Germinal center (tissue), 1 donor: ENCODE results near the gene NDUFV3.
"Not testable (repeated sequence)": the region's sequence is repeated elsewhere in the genome, so short reads cannot be mapped to it uniquely, and the experiment has no call there.

Source experiments
- DNase-seq: peaks from one replicate; pipeline ENCODE4 v3.0.0; 2012; ENCODE audit warnings: mixed read lengths, low spot score

Gene NDUFV3

GRCh38 chr21:42892931-42893755, at the start of gene NDUFV3:
Gene NDUFV3 (plus strand): TSS chr21:42893309. CDS start chr21:42893334, 25 bp downstream.
- peak; percentile 98 for DNase-seq

- DNase-seq, result no peak
These were observed 48.5 kb upstream of the NDUFV3 start for GRCh38 chr21:42844411-42845113.

DNA sequence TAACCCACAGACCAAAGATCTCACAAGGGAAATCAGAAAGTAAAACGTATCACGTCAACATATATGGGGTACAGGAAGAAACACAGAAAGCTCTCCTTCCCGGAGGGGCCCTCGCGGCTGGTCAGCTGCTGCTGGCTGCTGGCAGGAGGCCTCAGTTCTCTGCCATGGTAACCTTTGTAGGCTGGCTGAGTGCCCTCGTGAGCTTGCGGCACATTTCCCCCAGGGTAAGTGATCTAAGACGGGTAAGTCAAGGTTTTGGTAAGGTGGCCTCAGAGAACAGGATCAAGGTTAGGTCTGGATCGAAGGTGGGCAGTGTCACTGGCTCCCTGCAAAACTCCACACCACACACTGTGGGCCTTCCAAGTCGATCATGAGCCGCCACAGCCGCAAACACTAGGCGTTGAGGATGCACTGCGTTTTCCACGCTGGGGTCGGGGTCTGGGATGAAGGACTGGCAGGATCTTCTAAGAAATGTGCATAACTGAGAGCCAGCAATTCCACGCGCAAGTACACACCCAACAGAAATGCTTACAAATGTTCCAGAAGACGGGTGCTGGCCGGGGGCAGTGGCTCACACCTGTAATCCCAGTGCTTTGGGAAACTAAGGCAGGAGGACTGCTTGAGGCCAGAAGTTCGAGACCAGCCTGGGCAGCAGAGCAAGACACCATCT, 47.7 kb upstream of the NDUFV3 start:
- no peak for DNase-seq

GRCh38 chr21:42846221-42846620, 46.9 kb upstream of the NDUFV3 start:
- DNase-seq, result no peak

DNA sequence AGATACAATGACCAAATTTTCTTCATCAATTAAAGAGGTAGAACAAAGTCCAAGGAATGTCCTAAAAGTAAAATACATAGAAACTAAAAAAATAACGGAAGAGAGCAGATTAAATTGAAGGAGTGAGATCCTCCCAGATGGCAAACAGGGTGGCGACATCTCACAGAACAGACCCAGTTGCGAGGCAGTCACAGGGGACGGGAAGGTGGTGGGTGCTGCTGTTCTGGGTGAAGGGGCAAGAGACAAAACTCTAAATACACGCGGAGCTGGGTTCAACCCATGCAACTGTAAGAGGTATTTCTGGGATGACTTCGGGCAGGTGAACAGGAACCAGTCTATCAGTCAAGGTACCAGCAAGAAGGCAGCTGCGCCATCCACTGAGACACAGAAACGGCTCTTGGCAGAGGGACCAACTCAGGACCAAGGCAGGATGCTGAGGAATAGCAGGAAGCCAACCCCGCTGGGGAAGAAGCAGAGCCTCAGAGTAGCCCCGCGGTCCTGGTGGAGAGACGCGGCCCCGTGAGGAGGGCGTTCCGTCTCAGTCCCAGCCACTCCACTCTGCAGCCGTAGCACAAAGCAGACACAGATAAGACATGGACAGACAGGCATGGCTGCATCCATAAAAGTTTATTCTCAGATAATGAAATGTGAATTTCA, 45.9 kb upstream of the NDUFV3 start:
- no peak for DNase-seq

DNA sequence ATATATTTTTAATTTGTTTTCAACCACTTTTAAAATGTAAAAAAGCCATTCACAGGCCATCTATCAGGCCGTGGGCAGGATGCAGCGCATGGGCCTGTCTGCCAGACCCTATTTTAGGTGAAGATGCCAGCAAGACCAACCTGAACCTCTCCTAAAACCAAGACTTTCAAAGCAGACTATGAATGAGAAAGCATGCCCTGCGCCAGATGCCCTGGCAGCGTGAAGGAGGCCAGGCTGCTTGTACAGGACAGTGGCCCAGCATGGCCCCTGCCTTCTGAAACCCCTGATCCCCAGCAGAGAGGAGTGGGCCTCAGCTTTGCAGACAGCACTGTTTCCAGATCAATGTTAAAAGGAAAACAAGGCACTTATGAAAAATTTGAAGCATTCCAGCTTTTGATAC, 45.4 kb upstream of the NDUFV3 start:
- DNase-seq, result no peak

DNA sequence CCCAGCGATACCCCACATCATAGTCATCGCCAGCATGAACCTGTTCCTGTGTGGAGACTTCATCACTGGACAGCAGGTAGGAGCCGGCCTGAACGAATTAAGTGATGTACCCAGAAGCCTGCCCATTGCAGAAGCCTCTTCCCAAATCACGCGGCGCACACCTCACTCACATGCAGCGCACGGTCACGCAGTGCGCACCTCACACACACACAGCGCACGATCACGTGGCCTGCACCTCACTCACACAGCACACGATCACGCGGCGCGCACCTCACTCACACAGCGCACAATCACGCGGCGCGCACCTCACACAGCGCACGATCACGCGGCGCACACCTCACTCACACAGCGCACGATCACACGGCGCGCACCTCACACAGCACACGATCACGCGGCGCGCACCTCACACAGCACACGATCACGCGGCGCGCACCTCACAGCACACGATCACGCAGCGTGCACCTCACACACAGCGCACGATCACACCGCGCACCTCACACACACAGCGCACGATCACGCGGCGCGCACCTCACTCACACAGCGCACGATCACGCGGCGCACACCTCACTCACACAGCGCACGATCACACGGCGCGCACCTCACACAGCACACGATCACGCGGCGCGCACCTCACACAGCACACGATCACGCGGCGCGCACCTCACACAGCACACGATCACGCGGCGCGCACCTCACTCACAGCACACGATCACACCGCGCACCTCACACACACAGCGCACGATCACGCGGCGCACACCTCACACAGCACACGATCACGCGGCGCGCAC, 44.8 kb upstream of the NDUFV3 start:
- DNase-seq, result not testable (repeated sequence)

GRCh38 chr21:42848932-42849758, 44.0 kb upstream of the NDUFV3 start:
- no peak for DNase-seq

DNA sequence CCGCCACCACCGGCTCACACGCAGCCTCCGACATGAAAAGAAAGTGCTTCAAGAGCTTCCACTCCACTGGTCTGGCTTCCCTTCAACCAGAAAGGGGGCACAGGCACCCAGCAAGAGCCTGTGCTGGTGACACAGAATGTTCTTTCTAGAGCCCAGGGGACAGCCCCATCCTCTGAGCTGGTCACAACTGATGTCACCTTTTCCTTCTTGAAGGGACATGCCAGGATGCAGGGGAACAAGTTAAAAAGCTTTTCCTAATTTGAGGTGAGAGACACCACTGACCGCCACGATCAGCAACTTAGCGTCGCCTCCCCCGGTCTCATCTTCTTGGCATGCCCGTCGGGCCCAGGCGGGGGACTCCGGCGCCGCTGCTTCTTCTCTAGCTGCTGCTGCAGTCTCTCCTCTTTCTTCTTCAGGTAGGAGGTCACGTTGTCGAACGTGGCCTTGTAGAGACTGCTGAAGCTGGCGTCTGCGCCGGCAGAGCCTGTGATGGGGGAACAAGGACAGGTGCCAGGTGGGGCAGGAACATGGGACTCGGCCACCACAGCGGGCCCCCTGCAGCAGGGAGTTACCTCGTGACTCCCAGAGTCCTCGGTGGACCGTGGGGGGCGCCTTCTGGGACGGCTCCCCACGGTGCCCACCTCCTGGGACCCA, 43.2 kb upstream of the NDUFV3 start:
- DNase-seq, result no peak

DNA sequence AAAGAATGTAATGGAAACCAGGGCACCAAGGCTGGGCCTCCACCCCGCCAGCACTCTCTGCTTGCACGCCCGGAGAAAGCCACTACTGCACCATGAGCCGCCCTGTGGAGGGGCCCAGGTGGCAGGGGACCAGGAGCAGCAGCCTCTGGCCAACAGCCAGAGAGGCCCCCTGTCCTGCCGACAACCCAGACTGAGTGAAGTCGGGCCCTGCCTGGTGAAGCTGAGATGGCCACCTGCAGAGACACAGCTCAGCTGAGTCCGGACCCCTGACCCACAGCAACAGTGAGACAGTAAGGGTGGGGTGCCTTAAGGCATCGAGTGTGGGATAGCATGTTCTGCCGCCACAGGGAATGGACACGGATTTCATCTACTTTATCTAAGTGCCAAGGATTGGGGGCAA, 42.6 kb upstream of the NDUFV3 start:
- DNase-seq, result no peak

DNA sequence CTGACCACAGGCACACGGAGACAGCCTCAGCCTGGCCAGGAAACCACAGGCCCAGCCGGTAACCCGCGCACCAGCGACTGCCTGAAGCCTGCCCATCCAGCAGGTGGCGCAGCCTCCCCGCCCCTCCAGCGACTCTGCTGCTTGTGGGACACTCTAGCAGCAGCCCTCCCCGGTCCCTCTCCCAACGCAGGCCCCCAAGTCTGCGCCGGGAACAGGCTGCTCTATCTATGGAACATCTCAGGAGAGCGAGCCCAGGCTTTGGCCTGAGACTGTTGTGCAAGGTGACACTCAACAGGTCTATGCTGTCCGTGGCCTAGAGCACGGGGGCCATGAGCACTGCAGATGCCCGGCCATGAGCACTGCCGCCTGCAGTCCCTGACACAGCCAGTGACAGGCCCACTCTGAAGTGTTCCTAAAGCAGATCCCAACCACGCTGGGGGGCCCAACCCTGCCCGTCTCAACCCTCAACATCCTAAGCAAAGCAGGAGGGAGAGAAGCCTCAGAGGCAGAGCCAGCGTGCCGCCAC, 42.2 kb upstream of the NDUFV3 start:
- peak; percentile 65 for DNase-seq

GRCh38 chr21:42851812-42852665, 41.1 kb upstream of the NDUFV3 start:
- DNase-seq, result no peak

DNA sequence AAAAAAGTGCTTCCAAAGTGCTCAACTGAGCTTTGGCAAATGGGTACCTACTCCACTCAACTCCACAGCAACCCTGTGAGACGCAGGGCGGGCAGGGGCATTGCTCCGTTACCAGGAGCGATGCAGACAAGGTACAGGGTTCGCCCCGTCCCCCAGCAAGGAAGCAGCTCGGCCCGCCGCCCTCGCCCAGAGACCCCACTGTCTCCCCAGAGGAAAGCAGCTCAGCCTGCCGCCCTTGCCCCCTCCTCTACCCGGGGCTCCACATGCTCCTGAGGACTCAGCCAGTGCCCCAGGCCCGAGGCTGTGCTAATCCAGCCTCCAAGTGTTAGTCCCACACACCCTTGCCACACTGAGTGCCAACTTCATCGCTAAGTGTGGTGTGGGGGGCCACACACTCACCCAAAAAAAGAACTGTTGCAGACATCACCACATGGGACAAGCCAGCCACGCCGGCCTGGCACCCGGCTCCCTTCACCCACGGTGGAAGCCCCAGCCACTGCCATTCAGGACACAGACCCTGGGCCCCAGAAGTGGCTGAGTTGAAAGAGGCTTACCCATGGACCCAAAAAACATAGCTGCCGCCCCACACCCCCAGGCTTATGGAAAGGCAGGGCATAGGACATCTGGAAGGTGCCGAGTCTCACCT, 40.1 kb upstream of the NDUFV3 start:
- DNase-seq, result no peak

- DNase-seq, result no peak
These were observed 39.5 kb upstream of the NDUFV3 start for GRCh38 chr21:42853621-42854020.

- no peak for DNase-seq
These were observed 38.7 kb upstream of the NDUFV3 start for GRCh38 chr21:42854246-42855010.

- DNase-seq, result no peak
These were observed 37.8 kb upstream of the NDUFV3 start for GRCh38 chr21:42855171-42855936.

DNA sequence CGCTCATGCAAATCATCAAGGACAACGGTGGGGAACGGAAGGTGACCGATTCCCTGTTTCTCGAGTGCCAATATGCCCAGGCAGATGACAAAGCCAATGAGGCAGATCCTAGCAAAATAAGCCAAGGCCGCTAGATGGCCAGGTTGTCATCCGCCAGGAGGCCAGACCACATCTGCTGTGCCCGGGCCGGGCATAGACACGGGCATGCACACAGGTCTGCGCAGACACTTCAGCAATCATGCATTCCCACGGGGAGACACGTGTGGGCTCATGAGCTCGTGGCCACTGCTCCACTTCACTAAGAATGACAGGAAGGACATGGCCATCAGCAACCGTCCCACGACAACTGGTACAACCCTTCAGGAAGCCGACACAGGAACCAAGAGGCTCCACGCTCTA, 37.2 kb upstream of the NDUFV3 start:
- DNase-seq, result no peak
